Keratinocyte (primary cell): ENCODE results near the gene SYCP1.

ENCODE experiments used
- CTCF ChIP-seq, 3 experiments: IDR thresholded peaks in 1 of 3; conservative IDR thresholded peaks in 1 of 3; optimal IDR thresholded peaks in 1 of 3; 2 replicates in 2 of 3; 3 replicates in 1 of 3; pipeline versions ENCODE3 to v1.5.1; 2011; ENCODE audit warnings: low read length in 3 of 3, mild to moderate bottlenecking in 3 of 3, moderate library complexity in 2 of 3, control low read depth in 1 of 3, inconsistent platforms in 1 of 3; ENCODE audit not compliant: insufficient read depth in 2 of 3; ENCODE audit errors: extremely low read depth in 1 of 3
- EZH2 ChIP-seq: IDR thresholded peaks from one replicate; pipeline ENCODE4 v1.6.1; 2012; ENCODE audit warnings: inconsistent platforms, mild to moderate bottlenecking, low read length, moderate library complexity

- TF ChIP-seq CTCF (optimal IDR thresholded peaks at IDR 0.05 in 1 of 3, IDR thresholded peaks at IDR 0.05 in 1 of 3, conservative IDR thresholded peaks at IDR 0.05 in 1 of 3; ENCODE audit: extremely low read depth in 1 of 3, insufficient read depth in 2 of 3, low read length in 3 of 3), result no peak
- no peak for TF ChIP-seq EZH2
Observed at GRCh38 chr1:114861384-114861783, 6.7 kb downstream of the SYCP1 start.
